Right lobe of liver (tissue), 6 donors: ENCODE results near the gene PMEPA1. TPM values are rescaled to one million over a fixed set of nuclear protein-coding genes. Genes with fewer than 3 reads are reported as not detected.

Source experiments
- ATAC-seq, 4 donors: fragments of 200-7000 bp; cut with Tn5 transposase; one replicate each; pipeline ENCODE4 v1.9.1; 2020; ENCODE audit warnings: mild to moderate bottlenecking in 4 of 4, moderate library complexity in 4 of 4
- DNase-seq, 3 donors: peaks; one replicate each; pipeline ENCODE4 v3.0.0-alpha.2; 2020
- H3K27ac ChIP-seq, 3 donors: fragments of 200-600 bp; one replicate each; pipeline ENCODE4 v1.8.0; 2022
- H3K27me3 ChIP-seq, 2 donors: fragments of 200-600 bp; one replicate each; pipeline ENCODE4 v1.8.0; 2022
- H3K36me3 ChIP-seq, 4 donors: fragments of 200-600 bp; sonication (generic) in 1 of 4; one replicate each; pipeline versions ENCODE4 v1.5.1 to v1.8.0; 2017 to 2022; ENCODE audit warnings: control low read depth in 1 of 4
- H3K4me1 ChIP-seq, 4 donors: fragments of 200-600 bp; sonication (generic) in 1 of 4; one replicate each; pipeline versions ENCODE4 v1.5.1 to v1.8.0; 2017 to 2022; ENCODE audit warnings: control low read depth in 1 of 4
- H3K4me3 ChIP-seq, 3 donors: fragments of 200-600 bp; one replicate each; pipeline ENCODE4 v1.8.0; 2022
- H3K9me3 ChIP-seq, 4 donors: fragments of 200-600 bp; sonication (generic) in 1 of 4; one replicate each; pipeline versions ENCODE4 v1.5.1 to v1.8.0; 2017 to 2022; ENCODE audit warnings: control low read depth in 1 of 4
- CTCF ChIP-seq, 4 donors: fragments of 200-600 bp in 3 of 4; fragments of 450-650 bp in 1 of 4; IDR thresholded peaks; one replicate each; pipeline versions ENCODE4 v1.5.1 to v1.8.0; 2016 to 2022; ENCODE audit warnings: antibody characterized with exemption in 4 of 4, mild to moderate bottlenecking in 2 of 4
- POLR2A ChIP-seq: fragments of 450-650 bp; IDR thresholded peaks from one replicate; pipeline ENCODE4 v1.6.1; 2017; ENCODE audit warnings: antibody characterized with exemption, mild to moderate bottlenecking
- WGBS: methylation state at CpG from one replicate; pipeline ENCODE4 v1.1.6; 2018; ENCODE audit warnings: low coverage, low lambda C conversion rate; ENCODE audit not compliant: insufficient coverage; ENCODE audit errors: missing lambda C conversion rate; 5-methylcytosine and 5-hydroxymethylcytosine counted together
- intact Hi-C, 2 donors: fragments of 100-400 bp; cut with DNase I; formaldehyde crosslinking; loops; one replicate each; pipeline versions ENCODE4 v1.11.2 to v1.14.1; 2022
- total RNA-seq, 6 experiments: library from RNA; depleted of rRNA in 2 of 6; stranded (reverse); fragments of >200 nt in 2 of 6; fragmentation: NEBNext Ultra II Directional in 3 of 6; extraction: Animal tissue kit (Norgen Biotek cat#: 25700) in 3 of 6; gene quantifications; one replicate each; pipeline versions ENCODE4 v1.1.0 to v1.2.4, GENCODE V29; 2016 to 2023
- donor health status: DM: no; HTN: yes; CAD: no.
- donor health status: DM: no; HTN: no; CAD: no.
- donor health status: DM: no; HTN: no; CAD: no.
- donor health status: DM: no; HTN: yes; CAD: no.
- donor health status: DM: no; HTN: yes; CAD: no.

PMEPA1 gene
- total RNA-seq, 6 experiments from 2014 or later = 0.50 to 2.3 (median 1.4) TPM

GRCh38 chr20:57688864-57689263 lies 21.0 kb downstream of the PMEPA1 start:
- ATAC-seq (no peak), DNase-seq (no peak)
- H3K4me3 ChIP-seq = no peak overlapping the region
- H3K4me1 ChIP-seq = no peaks in the 10 kb centered on the region
- no peaks in the 10 kb centered on the region for H3K9me3 ChIP-seq
- no peaks in the 10 kb centered on the region for H3K36me3 ChIP-seq
- H3K27me3 ChIP-seq = no peaks in the 10 kb centered on the region
- WGBS = 50% methylated on average over 12 of the region's 16 CpGs
- intact Hi-C loops = no loop called here
- H3K27ac ChIP-seq = no peak overlapping the region
- TF ChIP-seq CTCF (IDR thresholded peaks at IDR 0.05) = no peak
- TF ChIP-seq POLR2A = no peak

- no peaks in the 10 kb centered on the region for H3K9me3 ChIP-seq
- no peak overlapping the region for H3K27ac ChIP-seq
- DNase-seq = no peak
- intact Hi-C loops = no loop called here
- ATAC-seq = no peak
- TF ChIP-seq POLR2A = no peak
- no peak for TF ChIP-seq CTCF (IDR thresholded peaks at IDR 0.05)
- WGBS = 62% methylated on average over 5 of the region's 5 CpGs
- H3K4me1 ChIP-seq = no peaks in the 10 kb centered on the region
- H3K27me3 ChIP-seq = no peaks in the 10 kb centered on the region
- no peak overlapping the region for H3K4me3 ChIP-seq
- H3K36me3 ChIP-seq = no peaks in the 10 kb centered on the region
Measured at GRCh38 chr20:57688295-57688694, 21.5 kb downstream of the PMEPA1 start.

- TF ChIP-seq CTCF (IDR thresholded peaks at IDR 0.05) (no peak), POLR2A (no peak)
- ATAC-seq (peak in 1 of 4 donors; percentile 16), DNase-seq (no peak)
- Histone ChIP-seq H3K4me1 (no peaks in the 10 kb centered on the region), H3K9me3 (no peaks in the 10 kb centered on the region), H3K4me3 (no peak overlapping the region), H3K36me3 (no peaks in the 10 kb centered on the region), H3K27me3 (no peaks in the 10 kb centered on the region), H3K27ac (no peak overlapping the region)
- intact Hi-C loops = no loop called here
- 68% methylated on average over 7 of the region's 12 CpGs for WGBS
Measured at GRCh38 chr20:57686931-57687652, 22.7 kb downstream of the PMEPA1 start.

GRCh38 chr20:57685146-57685758 lies 24.6 kb downstream of the PMEPA1 start:
- DNase-seq = no peak
- TF ChIP-seq POLR2A = no peak
- TF ChIP-seq CTCF (IDR thresholded peaks at IDR 0.05) = no peak
- Histone ChIP-seq H3K4me3 (no peak overlapping the region), H3K36me3 (no peaks in the 10 kb centered on the region), H3K9me3 (no peaks in the 10 kb centered on the region), H3K4me1 (no peaks in the 10 kb centered on the region), H3K27ac (no peak overlapping the region), H3K27me3 (no peaks in the 10 kb centered on the region)
- no peak for ATAC-seq
- intact Hi-C loops = no loop called here
- 52% methylated on average over 18 of the region's 21 CpGs for WGBS
